ENCODE results near the gene PRRT3. TPM values are rescaled to one million over a fixed set of nuclear protein-coding genes. Genes with fewer than 3 reads are reported as not detected.

The PRRT3 gene
- total and polyA plus RNA-seq, 9 of the 15 experiments (the other 6 are each of a cell fraction or from before 2014, with no cell fraction given), result 0.06 to 1.9 (median 1.2) TPM

- intact Hi-C loops (cut with micrococcal nuclease), result no loop called here
- H3K27me3 ChIP-seq (ENCODE audit: control insufficient read depth in 2 of 2, insufficient read depth in 2 of 2, low read length in 2 of 2), result no peaks in the 10 kb centered on the region
- H3K4me2 ChIP-seq (ENCODE audit: insufficient read depth, low read length), result no peak overlapping the region
- H3K27ac ChIP-seq (ENCODE audit: extremely low read depth, low read depth, low read length), result no peak overlapping the region
- H3K79me2 ChIP-seq (ENCODE audit: control insufficient read depth, insufficient read depth, low read length), result no peaks in the 10 kb centered on the region
- FAIRE-seq, result no peak
- ChIA-PET CTCF (ENCODE audit: low intra/inter-chr PET ratio) (no interaction called here), POLR2A (interaction anchor here (1.0 to 3.6 kb wide), 7 partner anchors 8 to 63 kb away, joined by 3 to 28 read pairs (median 5); partner anchors contain the start of genes CRELD1 and IL17RE)
- H3K9me3 ChIP-seq (replicated peaks; ENCODE audit: control insufficient read depth, insufficient read depth, low read depth, low read length), result no peaks in the 10 kb centered on the region
- peaks cover 3% of the 10 kb centered on the region for H3K9me1 ChIP-seq (ENCODE audit: control insufficient read depth, insufficient read depth, low read length)
- no peaks in the 10 kb centered on the region for H4K20me1 ChIP-seq (replicated peaks; ENCODE audit: control insufficient read depth, insufficient read depth, low read length)
- WGBS (ENCODE audit: insufficient coverage, low coverage, missing lambda C conversion rate), result 57% methylated on average over 1 of the region's 1 CpG
- H3K36me3 ChIP-seq (ENCODE audit: control insufficient read depth, insufficient read depth, low read length), result no peaks in the 10 kb centered on the region
- no peak for ATAC-seq
- TF ChIP-seq ZBED1 (IDR thresholded peaks at IDR 0.05) (no peak), GABPB2 (CRISPR knock-in tag; conservative IDR thresholded peaks at IDR 0.05) (no peak), ZNF197 (CRISPR knock-in tag; IDR thresholded peaks at IDR 0.05; ENCODE audit: low read depth) (no peak), OTX1 (CRISPR knock-in tag; IDR thresholded peaks at IDR 0.05) (no peak), BCL6 (CRISPR knock-in tag; IDR thresholded peaks at IDR 0.05) (no peak), RREB1 (CRISPR knock-in tag; IDR thresholded peaks at IDR 0.05) (no peak), SFPQ (IDR thresholded peaks at IDR 0.05; ENCODE audit: low read depth, low read length) (no peak), E2F5 (CRISPR knock-in tag; IDR thresholded peaks at IDR 0.05) (no peak), RFX1 (IDR thresholded peaks at IDR 0.05) (no peak), TAL1 (IDR thresholded peaks at IDR 0.05) (no peak)
- in situ Hi-C loops (cut with MboI), result no loop called here
- BruUV-seq (replicated peaks), result no TSS peak
- no peak overlapping the region for H3K4me3 ChIP-seq
- no peak for DNase-seq (ENCODE audit: extremely low read depth in 1 of 4, low spot score in 3 of 4)
- H3K4me1 ChIP-seq (replicated peaks in 1 of 2; ENCODE audit: control insufficient read depth in 2 of 2, insufficient read depth in 2 of 2, low read length in 2 of 2), result peaks cover 30 to 49% of the 10 kb centered on the region in 2 experiments
- H3K9ac ChIP-seq (ENCODE audit: insufficient read depth in 1 of 2, low read depth in 2 of 2, low read length in 2 of 2), result peak overlapping the region in 1 of 2 experiments; percentile 41; a peak in 1 of 4 replicates
- H2AFZ ChIP-seq (ENCODE audit: low read depth, low read length), result peak overlapping the region; percentile 7; the same call in 1 of the 2 replicates
Measured at GRCh38 chr3:9914011-9914410, 38.2 kb downstream of the PRRT3 start.

Data from K562 (cell line).